ENCODE measurements around the gene ITGAD. TPM values are rescaled to one million over a fixed set of nuclear protein-coding genes. Genes with fewer than 3 reads are reported as not detected.
A peak's percentile ranks its signal among the peaks of the same experiment; 100 is the strongest.

Gene ITGAD
- total RNA-seq, 1 experiment from 2014 or later: not detected

GRCh38 chr16:31471875-31472708, 79.0 kb downstream of the ITGAD start, which contains the start of gene TGFB1I1:
Gene TGFB1I1, plus strand, starts transcription at chr16:31472152. Its CDS starts 37 bp downstream, at chr16:31472189.
- Histone ChIP-seq H3K4me2 (ENCODE audit: low read length) (peak within 1 kb of the TSS; percentile 85), H3K9me3 (ENCODE audit: low read length) (no peaks in the 10 kb centered on the region), H3K4me1 (ENCODE audit: insufficient read depth, low read length) (no peaks in the 10 kb centered on the region; the same call in 1 of the 2 replicates), H2AFZ (ENCODE audit: low read length) (peak within 1 kb of the TSS; percentile 91), H3F3A (ENCODE audit: low read length, unreplicated experiment) (no peaks in the 10 kb centered on the region), H3K27ac (ENCODE audit: low read length) (no peak within 1 kb of the TSS), H3K27me3 (ENCODE audit: low read length) (no peaks in the 10 kb centered on the region), H3K4me3 (ENCODE audit: low read length) (peak within 1 kb of the TSS; percentile 73), H4K20me1 (ENCODE audit: low read length) (no peaks in the 10 kb centered on the region), H3K9ac (ENCODE audit: low read length) (peak within 1 kb of the TSS; percentile 65), H3K36me3 (ENCODE audit: low read depth, low read length) (no peaks in the 10 kb centered on the region), H3K79me2 (ENCODE audit: low read length) (no peaks in the 10 kb centered on the region), H3K9me2 (replicated peaks; ENCODE audit: low read length) (no peaks in the 10 kb centered on the region)
- intact Hi-C loops (cut with micrococcal nuclease): no loop called here
- ChIA-PET CTCF (no interaction called here), POLR2A (ENCODE audit: unreplicated experiment) (interaction anchor here (0.9 kb wide), 1 partner anchor 12 kb away, joined by 5 read pairs; no protein-coding TSS in a partner anchor)
- BruUV-seq (replicated peaks): TSS peak; percentile 57
- peak; percentile 8 for DNase-seq
- ATAC-seq: peak; percentile 64
- TF ChIP-seq CTCF (conservative IDR thresholded peaks at IDR 0.05; ENCODE audit: low read depth, low read length) (no peak), EZH2phosphoT487 (IDR thresholded peaks at IDR 0.05; ENCODE audit: borderline replicate concordance, low read length) (no peak), EZH2 (IDR thresholded peaks at IDR 0.05; ENCODE audit: low read length, unreplicated experiment) (no peak)

GRCh38 chr16:31472709-31473203, 79.6 kb downstream of the ITGAD start:
- ChIA-PET POLR2A (ENCODE audit: unreplicated experiment) (no interaction called here), CTCF (no interaction called here)
- peak overlapping the region; percentile 73 for H3K4me3 ChIP-seq (ENCODE audit: low read length)
- DNase-seq (peak; percentile 69), ATAC-seq (peak; percentile 81)
- H3K9me2 ChIP-seq (replicated peaks; ENCODE audit: low read length): no peaks in the 10 kb centered on the region
- BruUV-seq (replicated peaks): no TSS peak
- peak overlapping the region; percentile 65 for H3K9ac ChIP-seq (ENCODE audit: low read length)
- H3K27ac ChIP-seq (ENCODE audit: low read length): no peak overlapping the region
- no peaks in the 10 kb centered on the region for H3K36me3 ChIP-seq (ENCODE audit: low read depth, low read length)
- no peaks in the 10 kb centered on the region for H3F3A ChIP-seq (ENCODE audit: low read length, unreplicated experiment)
- H4K20me1 ChIP-seq (ENCODE audit: low read length): no peaks in the 10 kb centered on the region
- intact Hi-C loops (cut with micrococcal nuclease): no loop called here
- H3K27me3 ChIP-seq (ENCODE audit: low read length): no peaks in the 10 kb centered on the region
- H2AFZ ChIP-seq (ENCODE audit: low read length): peak overlapping the region; percentile 91
- H3K79me2 ChIP-seq (ENCODE audit: low read length): no peaks in the 10 kb centered on the region
- no peaks in the 10 kb centered on the region; the same call in 1 of the 2 replicates for H3K4me1 ChIP-seq (ENCODE audit: insufficient read depth, low read length)
- no peak for TF ChIP-seq EZH2 (IDR thresholded peaks at IDR 0.05; ENCODE audit: low read length, unreplicated experiment)
- TF ChIP-seq EZH2phosphoT487 (IDR thresholded peaks at IDR 0.05; ENCODE audit: borderline replicate concordance, low read length): no peak
- TF ChIP-seq CTCF (conservative IDR thresholded peaks at IDR 0.05; ENCODE audit: low read depth, low read length): peak; percentile 74
- H3K9me3 ChIP-seq (ENCODE audit: low read length): no peaks in the 10 kb centered on the region
- H3K4me2 ChIP-seq (ENCODE audit: low read length): peak overlapping the region; percentile 85

Measured in PC-3 (cell line).